Cardiac muscle cell (in vitro differentiated cells and primary cell): Measurements from ENCODE around the gene NKD2. TPM values are rescaled to one million over a fixed set of nuclear protein-coding genes. Genes with fewer than 3 reads are reported as not detected.
"Not testable (repeated sequence)": the region's sequence is repeated elsewhere in the genome, so short reads cannot be mapped to it uniquely, and the experiment has no call there.

Experiments
- DNase-seq, 2 donors: peaks; one replicate each; pipeline versions ENCODE4 v3.0.0 to v3.0.0-alpha.2; 2010 to 2017; ENCODE audit warnings: low read depth in 1 of 2, low spot score in 1 of 2
- H3K27ac ChIP-seq: fragments of 200-600 bp; sonication (generic); 2 replicates; pipeline ENCODE4 v1.5.1; 2016
- H3K27me3 ChIP-seq: fragments of 200-600 bp; sonication (generic); 2 replicates; pipeline ENCODE4 v1.6.0; 2016; ENCODE audit warnings: control low read depth
- H3K36me3 ChIP-seq: fragments of 200-600 bp; sonication (generic); 2 replicates; pipeline ENCODE4 v1.5.1; 2016; ENCODE audit warnings: control low read depth
- H3K4me1 ChIP-seq: fragments of 200-600 bp; sonication (generic); 2 replicates; pipeline ENCODE4 v1.8.1; 2017; ENCODE audit warnings: low read depth, mild to moderate bottlenecking, mixed run types
- H3K4me3 ChIP-seq: fragments of 200-600 bp; sonication (generic); 2 replicates; pipeline ENCODE4 v1.5.1; 2016; ENCODE audit warnings: mild to moderate bottlenecking
- H3K9me3 ChIP-seq: fragments of 200-600 bp; sonication (generic); 2 replicates; pipeline ENCODE4 v1.5.1; 2017; ENCODE audit warnings: low read depth, mild to moderate bottlenecking, control low read depth
- polyA plus RNA-seq: library from polyadenylated mRNA; unstranded; fragments of >200 nt; fragmentation: Nextera tagmentation; extraction: Ambion mirVana; gene quantifications from 2 replicates; pipeline ENCODE4 v1.2.1, GENCODE V29; 2016
- total RNA-seq: library from RNA; depleted of rRNA; stranded (reverse); fragments of >200 nt; gene quantifications from 2 replicates; pipeline ENCODE4 v1.2.3, GENCODE V29; 2016
- TF ChIP-seq, protein P1 (sequence below): IDR thresholded peaks from 2 replicates; pipeline ENCODE4 v1.5.1; 2012; ENCODE audit warnings: low read depth, mild to moderate bottlenecking, low read length

Gene NKD2
- total and polyA plus RNA-seq, 2 experiments from 2014 or later: 3.4 to 3.9 TPM

DNA sequence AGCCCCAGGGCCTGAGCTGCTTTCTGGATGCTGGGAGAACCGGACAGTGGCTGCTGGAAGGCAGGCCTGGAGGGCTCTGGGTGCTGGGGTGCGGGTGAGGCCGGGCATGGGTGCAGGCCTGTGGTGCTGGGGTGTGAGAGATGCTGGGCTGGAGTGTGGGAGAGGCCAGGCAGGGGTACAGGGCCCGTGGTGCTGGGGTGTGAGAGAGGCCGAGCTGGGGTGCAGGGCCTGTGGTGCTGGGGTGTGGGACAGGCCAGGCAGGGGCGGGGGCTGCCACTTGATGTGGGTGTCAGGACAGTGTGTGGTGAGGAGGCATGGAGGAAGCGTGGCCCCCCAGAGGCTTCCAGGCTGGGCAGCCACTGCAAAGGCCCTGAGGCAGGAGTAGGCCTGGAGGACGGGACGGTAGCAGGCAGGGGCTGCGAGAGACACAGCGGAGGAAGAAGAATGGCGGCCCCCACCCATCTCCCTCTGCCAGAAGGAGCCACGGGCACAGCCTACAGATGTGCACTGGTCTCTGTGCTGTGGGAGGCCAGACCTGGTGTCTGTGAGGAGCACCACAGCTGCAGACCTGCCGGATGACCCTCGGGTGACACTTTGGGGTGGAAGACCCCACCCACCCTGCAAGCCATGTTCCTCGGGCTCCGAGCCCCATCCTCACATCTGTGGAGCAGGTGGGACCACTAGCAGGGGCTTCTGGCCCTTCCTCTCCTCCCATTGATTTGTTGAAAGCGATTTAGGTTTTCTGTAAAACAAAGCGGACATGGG lies 9.3 kb downstream of the NKD2 start:
- no peaks in the 10 kb centered on the region for H3K9me3 ChIP-seq
- H3K36me3 ChIP-seq: no peaks in the 10 kb centered on the region
- peaks cover 6% of the 10 kb centered on the region for H3K4me1 ChIP-seq
- no peaks in the 10 kb centered on the region for H3K27me3 ChIP-seq
- TF ChIP-seq, protein P1, sequence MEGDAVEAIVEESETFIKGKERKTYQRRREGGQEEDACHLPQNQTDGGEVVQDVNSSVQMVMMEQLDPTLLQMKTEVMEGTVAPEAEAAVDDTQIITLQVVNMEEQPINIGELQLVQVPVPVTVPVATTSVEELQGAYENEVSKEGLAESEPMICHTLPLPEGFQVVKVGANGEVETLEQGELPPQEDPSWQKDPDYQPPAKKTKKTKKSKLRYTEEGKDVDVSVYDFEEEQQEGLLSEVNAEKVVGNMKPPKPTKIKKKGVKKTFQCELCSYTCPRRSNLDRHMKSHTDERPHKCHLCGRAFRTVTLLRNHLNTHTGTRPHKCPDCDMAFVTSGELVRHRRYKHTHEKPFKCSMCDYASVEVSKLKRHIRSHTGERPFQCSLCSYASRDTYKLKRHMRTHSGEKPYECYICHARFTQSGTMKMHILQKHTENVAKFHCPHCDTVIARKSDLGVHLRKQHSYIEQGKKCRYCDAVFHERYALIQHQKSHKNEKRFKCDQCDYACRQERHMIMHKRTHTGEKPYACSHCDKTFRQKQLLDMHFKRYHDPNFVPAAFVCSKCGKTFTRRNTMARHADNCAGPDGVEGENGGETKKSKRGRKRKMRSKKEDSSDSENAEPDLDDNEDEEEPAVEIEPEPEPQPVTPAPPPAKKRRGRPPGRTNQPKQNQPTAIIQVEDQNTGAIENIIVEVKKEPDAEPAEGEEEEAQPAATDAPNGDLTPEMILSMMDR: no peak
- H3K27ac ChIP-seq: no peak overlapping the region
- no peak overlapping the region for H3K4me3 ChIP-seq
- DNase-seq: no peak

DNA sequence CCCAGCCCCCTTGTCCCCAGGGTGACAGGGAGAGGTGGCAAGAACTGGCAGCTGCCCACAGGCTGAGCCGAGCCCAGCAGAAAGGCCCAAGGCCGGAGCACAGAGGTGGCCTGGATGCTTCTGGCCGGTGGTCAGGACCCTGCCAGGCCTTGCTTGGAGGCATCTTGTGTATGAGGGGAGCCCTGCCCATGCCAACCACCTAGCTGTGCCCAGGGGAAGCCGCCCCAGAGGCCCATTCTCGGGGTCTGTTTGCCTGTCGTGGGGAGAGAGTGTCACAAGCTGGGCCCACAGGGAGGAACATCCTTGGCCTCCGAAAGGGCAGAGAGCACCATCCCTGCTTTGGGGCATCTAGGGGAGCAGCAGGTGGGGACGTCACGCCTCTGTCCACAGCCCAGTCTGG lies 10.0 kb downstream of the NKD2 start:
- H3K9me3 ChIP-seq: no peaks in the 10 kb centered on the region
- no peak overlapping the region for H3K27ac ChIP-seq
- no peaks in the 10 kb centered on the region for H3K27me3 ChIP-seq
- peaks cover 6% of the 10 kb centered on the region for H3K4me1 ChIP-seq
- DNase-seq: no peak
- TF ChIP-seq, protein P1: no peak
- H3K36me3 ChIP-seq: no peaks in the 10 kb centered on the region
- no peak overlapping the region for H3K4me3 ChIP-seq

DNA sequence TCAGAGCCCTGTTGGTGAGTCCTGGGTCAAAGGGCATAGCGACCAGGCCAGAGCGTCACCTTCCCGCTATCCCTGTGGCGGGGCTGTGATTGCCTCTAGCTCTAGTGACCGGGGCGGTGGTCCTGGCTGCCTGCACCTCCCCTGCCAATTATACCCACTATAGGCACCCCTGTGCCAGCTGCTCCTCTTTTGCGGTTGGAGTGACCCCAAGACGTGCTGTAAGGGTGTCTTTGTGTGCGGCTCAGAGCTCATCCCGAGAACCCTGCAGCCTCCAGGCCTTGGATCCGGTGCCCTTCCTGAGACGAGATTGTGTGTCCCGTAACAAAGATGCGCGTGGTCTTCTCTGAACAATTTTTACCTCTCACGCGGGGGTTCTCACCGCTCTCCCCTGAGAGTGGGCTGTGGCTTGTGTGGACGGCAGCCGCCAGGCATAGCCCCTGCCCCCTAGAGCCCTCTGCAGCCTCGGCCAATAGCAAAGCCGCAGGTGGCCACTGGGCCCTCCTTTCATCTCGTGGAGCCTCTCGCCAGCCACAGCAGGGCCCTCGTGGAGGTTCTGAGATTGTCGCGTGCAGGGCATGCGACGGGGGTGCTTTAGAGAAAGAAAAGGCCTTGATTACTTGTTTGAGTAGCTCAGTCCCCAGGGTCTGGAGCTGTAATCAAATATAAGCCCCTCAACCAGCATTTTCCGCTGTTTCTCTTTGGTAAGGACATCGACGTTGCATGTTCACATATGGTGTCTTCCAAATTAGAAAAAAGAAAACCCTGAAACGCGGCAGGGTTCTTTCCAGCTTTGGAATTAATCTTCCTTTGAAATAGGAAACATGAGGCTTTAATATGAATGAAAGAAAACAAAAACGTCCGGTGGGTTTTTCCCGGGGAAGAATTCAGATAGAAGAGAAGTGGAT lies 10.7 kb downstream of the NKD2 start:
- Histone ChIP-seq H3K9me3 (no peaks in the 10 kb centered on the region), H3K27me3 (no peaks in the 10 kb centered on the region), H3K27ac (no peak overlapping the region), H3K4me1 (peaks cover 6% of the 10 kb centered on the region), H3K4me3 (no peak overlapping the region), H3K36me3 (no peaks in the 10 kb centered on the region)
- DNase-seq: no peak
- TF ChIP-seq, protein P1: no peak

DNA sequence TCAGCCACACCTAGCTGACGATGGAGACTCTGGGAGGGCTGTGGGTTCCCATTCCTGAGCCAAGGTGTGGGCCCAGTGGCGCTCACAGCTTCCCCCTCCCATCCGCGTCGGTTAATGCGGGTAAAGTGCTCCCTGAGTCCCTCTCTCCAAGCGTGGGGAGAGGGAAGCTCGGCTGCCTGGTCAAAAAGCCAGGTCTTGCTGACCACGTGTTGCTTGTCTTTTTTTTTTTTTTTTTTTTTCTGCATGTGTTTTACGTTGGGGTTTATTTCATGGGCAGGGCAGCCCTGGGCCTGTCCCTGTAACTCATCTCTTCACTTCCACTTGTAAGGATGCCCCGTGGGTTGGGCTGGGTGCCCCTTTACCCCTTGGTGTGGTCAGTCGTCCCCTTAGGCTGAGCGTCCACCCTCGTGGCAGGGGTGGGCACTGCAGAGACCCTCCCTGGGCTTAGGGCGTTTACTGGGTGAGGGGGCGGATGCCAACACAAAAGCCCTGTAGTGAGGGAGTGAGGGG lies 11.9 kb downstream of the NKD2 start:
- TF ChIP-seq, protein P1: no peak
- Histone ChIP-seq H3K27ac (no peak overlapping the region), H3K36me3 (no peaks in the 10 kb centered on the region), H3K9me3 (no peaks in the 10 kb centered on the region), H3K27me3 (no peaks in the 10 kb centered on the region), H3K4me1 (peaks cover 6% of the 10 kb centered on the region), H3K4me3 (no peak overlapping the region)
- DNase-seq: no peak

- Histone ChIP-seq H3K4me1 (peaks cover 6% of the 10 kb centered on the region), H3K27ac (no peak overlapping the region), H3K9me3 (no peaks in the 10 kb centered on the region), H3K27me3 (no peaks in the 10 kb centered on the region), H3K36me3 (no peaks in the 10 kb centered on the region), H3K4me3 (no peak overlapping the region)
- TF ChIP-seq, protein P1: no peak
- peak in 1 of 2 donors; percentile 37 for DNase-seq
These were observed 12.8 kb downstream of the NKD2 start for GRCh38 chr5:1021136-1021968.

GRCh38 chr5:1021969-1022336 lies 13.4 kb downstream of the NKD2 start:
- H3K4me3 ChIP-seq, DNase-seq, H3K4me1 ChIP-seq, H3K27ac ChIP-seq, H3K9me3 ChIP-seq, H3K27me3 ChIP-seq, H3K36me3 ChIP-seq: not testable (repeated sequence)
